ENCODE results near the gene ZNF350. TPM values are rescaled to one million over a fixed set of nuclear protein-coding genes. Genes with fewer than 3 reads are reported as not detected.

ZNF350 gene
- total and polyA plus RNA-seq, 2 of the 13 experiments (the other 11 are each of a cell fraction or from before 2014, with no cell fraction given): 3.7 to 6.9 TPM

DNA sequence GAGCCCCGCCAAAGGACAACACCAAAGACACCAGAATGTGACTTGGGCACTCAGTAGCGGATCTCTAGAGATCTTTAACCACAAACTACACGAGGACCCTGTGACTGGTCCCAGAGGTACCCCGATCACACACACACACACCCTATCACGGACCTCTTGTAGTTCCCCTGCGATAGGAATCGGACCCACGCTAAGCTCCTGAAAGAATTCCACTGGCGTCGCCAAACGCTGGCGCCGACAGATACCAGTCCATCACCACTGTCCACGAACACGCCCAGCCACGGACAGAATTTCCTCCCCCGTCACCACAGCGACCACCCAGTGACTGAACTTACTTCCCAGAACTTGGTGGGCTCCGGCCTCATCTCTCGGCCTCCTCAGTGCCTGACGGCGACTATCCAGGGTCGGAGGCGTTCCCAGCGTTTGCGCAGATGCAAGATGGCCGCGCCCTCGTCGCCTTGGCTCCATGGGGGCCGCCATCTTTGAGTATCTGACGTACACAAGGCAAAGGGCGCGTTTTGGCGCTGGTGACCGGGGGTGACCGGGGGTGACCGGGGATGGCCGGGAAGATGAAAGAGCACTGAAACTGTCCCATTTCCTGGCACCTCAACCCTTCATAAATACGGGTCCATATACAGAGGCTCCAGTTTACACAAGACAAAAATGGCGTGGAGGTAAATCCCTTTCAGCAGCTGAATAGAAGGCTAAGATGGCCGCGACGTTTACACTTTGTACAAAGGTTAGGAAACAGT is 21.3 kb upstream of the ZNF350 start, which contains the start of gene ZNF615 (continued):
- TF ChIP-seq AGO1 (IDR thresholded peaks at IDR 0.05; ENCODE audit: low read depth, low read length, poor library complexity, severe bottlenecking) (peak; percentile 24), MEIS2 (CRISPR knock-in tag; IDR thresholded peaks at IDR 0.05) (no peak), TP53 (CRISPR knock-in tag; conservative IDR thresholded peaks at IDR 0.05) (no peak), SIX4 (CRISPR knock-in tag; IDR thresholded peaks at IDR 0.05) (no peak), CBX5 (CRISPR knock-in tag; IDR thresholded peaks at IDR 0.05; ENCODE audit: borderline replicate concordance) (peak; percentile 47; the same call in 1 of the 2 replicates), ZBTB8A (CRISPR knock-in tag; IDR thresholded peaks at IDR 0.05; ENCODE audit: borderline replicate concordance, low read depth) (no peak), SMAD1 (CRISPR knock-in tag; IDR thresholded peaks at IDR 0.05; ENCODE audit: borderline replicate concordance, low read depth) (no peak), FOXO1 (CRISPR knock-in tag; IDR thresholded peaks at IDR 0.05) (peak; percentile 33; the same call in 1 of the 2 replicates), ZNF816 (CRISPR knock-in tag; IDR thresholded peaks at IDR 0.05; ENCODE audit: borderline replicate concordance) (no peak; the same call in 1 of the 2 replicates), NRL (CRISPR knock-in tag; IDR thresholded peaks at IDR 0.05; ENCODE audit: borderline replicate concordance) (peak; percentile 56), ZNF33B (CRISPR knock-in tag; IDR thresholded peaks at IDR 0.05) (peak; percentile 64), TCF7L2 (IDR thresholded peaks at IDR 0.05; ENCODE audit: low read depth, low read length) (no peak), GATAD2A (CRISPR knock-in tag; IDR thresholded peaks at IDR 0.05) (peak; percentile 41; the same call in 1 of the 2 replicates), SIN3A (IDR thresholded peaks at IDR 0.05; ENCODE audit: borderline replicate concordance, low read depth, low read length) (peak; percentile 54; the same call in 1 of the 2 replicates), RFX3 (CRISPR knock-in tag; IDR thresholded peaks at IDR 0.05) (no peak), ZNF20 (CRISPR knock-in tag; IDR thresholded peaks at IDR 0.05) (no peak), IKZF4 (CRISPR knock-in tag; IDR thresholded peaks at IDR 0.05; ENCODE audit: borderline replicate concordance, low read depth, not compliant biosample characterization) (no peak), POGZ (CRISPR knock-in tag; IDR thresholded peaks at IDR 0.05) (peak; percentile 72), ZNF44 (CRISPR knock-in tag; IDR thresholded peaks at IDR 0.05) (no peak), JUND (CRISPR knock-in tag; IDR thresholded peaks at IDR 0.05) (no peak), FOXK1 (CRISPR knock-in tag; IDR thresholded peaks at IDR 0.05; ENCODE audit: borderline replicate concordance, low read depth) (peak; percentile 91)
- TF ChIP-seq, protein P1, sequence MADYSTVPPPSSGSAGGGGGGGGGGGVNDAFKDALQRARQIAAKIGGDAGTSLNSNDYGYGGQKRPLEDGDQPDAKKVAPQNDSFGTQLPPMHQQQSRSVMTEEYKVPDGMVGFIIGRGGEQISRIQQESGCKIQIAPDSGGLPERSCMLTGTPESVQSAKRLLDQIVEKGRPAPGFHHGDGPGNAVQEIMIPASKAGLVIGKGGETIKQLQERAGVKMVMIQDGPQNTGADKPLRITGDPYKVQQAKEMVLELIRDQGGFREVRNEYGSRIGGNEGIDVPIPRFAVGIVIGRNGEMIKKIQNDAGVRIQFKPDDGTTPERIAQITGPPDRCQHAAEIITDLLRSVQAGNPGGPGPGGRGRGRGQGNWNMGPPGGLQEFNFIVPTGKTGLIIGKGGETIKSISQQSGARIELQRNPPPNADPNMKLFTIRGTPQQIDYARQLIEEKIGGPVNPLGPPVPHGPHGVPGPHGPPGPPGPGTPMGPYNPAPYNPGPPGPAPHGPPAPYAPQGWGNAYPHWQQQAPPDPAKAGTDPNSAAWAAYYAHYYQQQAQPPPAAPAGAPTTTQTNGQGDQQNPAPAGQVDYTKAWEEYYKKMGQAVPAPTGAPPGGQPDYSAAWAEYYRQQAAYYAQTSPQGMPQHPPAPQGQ (CRISPR knock-in tag; IDR thresholded peaks at IDR 0.05; ENCODE audit: borderline replicate concordance): no peak
- TF ChIP-seq, protein P2, sequence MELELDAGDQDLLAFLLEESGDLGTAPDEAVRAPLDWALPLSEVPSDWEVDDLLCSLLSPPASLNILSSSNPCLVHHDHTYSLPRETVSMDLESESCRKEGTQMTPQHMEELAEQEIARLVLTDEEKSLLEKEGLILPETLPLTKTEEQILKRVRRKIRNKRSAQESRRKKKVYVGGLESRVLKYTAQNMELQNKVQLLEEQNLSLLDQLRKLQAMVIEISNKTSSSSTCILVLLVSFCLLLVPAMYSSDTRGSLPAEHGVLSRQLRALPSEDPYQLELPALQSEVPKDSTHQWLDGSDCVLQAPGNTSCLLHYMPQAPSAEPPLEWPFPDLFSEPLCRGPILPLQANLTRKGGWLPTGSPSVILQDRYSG (CRISPR knock-in tag; IDR thresholded peaks at IDR 0.05): no peak
- TF ChIP-seq, protein P3, sequence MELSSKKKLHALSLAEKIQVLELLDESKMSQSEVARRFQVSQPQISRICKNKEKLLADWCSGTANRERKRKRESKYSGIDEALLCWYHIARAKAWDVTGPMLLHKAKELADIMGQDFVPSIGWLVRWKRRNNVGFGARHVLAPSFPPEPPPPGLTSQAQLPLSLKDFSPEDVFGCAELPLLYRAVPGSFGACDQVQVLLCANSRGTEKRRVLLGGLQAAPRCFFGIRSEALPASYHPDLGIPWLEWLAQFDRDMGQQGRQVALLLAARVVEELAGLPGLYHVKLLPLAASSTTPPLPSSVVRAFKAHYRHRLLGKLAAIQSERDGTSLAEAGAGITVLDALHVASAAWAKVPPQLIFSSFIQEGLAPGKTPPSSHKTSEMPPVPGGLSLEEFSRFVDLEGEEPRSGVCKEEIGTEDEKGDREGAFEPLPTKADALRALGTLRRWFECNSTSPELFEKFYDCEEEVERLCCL (CRISPR knock-in tag; IDR thresholded peaks at IDR 0.05; ENCODE audit: borderline replicate concordance): no peak; the same call in 1 of the 2 replicates
- TF ChIP-seq, protein P4, sequence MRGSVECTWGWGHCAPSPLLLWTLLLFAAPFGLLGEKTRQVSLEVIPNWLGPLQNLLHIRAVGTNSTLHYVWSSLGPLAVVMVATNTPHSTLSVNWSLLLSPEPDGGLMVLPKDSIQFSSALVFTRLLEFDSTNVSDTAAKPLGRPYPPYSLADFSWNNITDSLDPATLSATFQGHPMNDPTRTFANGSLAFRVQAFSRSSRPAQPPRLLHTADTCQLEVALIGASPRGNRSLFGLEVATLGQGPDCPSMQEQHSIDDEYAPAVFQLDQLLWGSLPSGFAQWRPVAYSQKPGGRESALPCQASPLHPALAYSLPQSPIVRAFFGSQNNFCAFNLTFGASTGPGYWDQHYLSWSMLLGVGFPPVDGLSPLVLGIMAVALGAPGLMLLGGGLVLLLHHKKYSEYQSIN (CRISPR knock-in tag; IDR thresholded peaks at IDR 0.05; ENCODE audit: borderline replicate concordance): no peak

Measured in HepG2 (cell line).